ENCODE results near the gene USP26. TPM values are rescaled to one million over a fixed set of nuclear protein-coding genes. Genes with fewer than 3 reads are reported as not detected.

USP26 gene
- total RNA-seq, 6 experiments from 2014 or later, result not detected

- intact Hi-C loops (cut with DNase I), result no loop called here
- Histone ChIP-seq H3K4me3 (no peak overlapping the region), H3K27ac (no peak overlapping the region), H3K36me3 (no peaks in the 10 kb centered on the region), H3K27me3 (peaks cover 0 to 6% of the 10 kb centered on the region in 2 donors), H3K4me1 (no peaks in the 10 kb centered on the region), H3K9me3 (no peaks in the 10 kb centered on the region)
- no peak for ATAC-seq
- TF ChIP-seq, protein P1, sequence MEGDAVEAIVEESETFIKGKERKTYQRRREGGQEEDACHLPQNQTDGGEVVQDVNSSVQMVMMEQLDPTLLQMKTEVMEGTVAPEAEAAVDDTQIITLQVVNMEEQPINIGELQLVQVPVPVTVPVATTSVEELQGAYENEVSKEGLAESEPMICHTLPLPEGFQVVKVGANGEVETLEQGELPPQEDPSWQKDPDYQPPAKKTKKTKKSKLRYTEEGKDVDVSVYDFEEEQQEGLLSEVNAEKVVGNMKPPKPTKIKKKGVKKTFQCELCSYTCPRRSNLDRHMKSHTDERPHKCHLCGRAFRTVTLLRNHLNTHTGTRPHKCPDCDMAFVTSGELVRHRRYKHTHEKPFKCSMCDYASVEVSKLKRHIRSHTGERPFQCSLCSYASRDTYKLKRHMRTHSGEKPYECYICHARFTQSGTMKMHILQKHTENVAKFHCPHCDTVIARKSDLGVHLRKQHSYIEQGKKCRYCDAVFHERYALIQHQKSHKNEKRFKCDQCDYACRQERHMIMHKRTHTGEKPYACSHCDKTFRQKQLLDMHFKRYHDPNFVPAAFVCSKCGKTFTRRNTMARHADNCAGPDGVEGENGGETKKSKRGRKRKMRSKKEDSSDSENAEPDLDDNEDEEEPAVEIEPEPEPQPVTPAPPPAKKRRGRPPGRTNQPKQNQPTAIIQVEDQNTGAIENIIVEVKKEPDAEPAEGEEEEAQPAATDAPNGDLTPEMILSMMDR (IDR thresholded peaks at IDR 0.05), result no peak
- TF ChIP-seq POLR2A (IDR thresholded peaks at IDR 0.05), result no peak
- no peak for DNase-seq
Measured at GRCh38 chrX:133054761-133055405, 42.0 kb downstream of the USP26 start.

DNA sequence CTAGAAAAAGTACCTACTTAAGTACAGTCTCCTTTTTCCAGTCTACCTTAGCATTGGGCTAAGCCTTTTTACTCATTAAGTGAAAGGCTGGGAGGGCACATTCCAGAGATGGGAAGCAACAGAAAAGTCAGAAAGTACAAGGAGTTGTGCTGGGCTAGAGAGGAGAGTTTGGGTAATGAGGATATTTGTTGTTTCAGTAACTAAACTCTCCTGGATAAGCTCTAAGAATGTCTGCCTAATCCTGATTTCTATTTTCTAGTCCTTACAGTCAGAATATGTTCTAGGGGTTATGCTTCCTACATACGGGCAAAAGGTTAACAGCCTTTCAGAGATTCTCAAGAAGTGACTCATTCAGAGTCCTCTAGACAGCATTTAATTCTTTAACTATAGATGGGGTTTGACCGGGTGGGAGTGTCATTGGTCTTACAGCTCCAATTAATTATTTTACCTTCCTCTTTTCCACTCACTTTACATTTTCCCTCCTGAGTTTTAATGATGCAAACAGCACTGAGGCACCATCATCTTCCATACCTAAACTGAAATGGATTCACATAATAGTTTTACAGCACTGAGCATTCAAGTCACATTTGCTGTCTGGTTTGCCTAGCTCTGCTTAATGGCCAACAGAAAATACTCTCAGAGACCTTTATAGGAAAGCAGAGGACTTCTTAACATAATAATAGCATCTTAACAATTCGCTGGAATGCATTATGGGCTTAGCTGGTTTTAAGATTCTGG lies 42.9 kb downstream of the USP26 start:
- Histone ChIP-seq H3K4me3 (no peak overlapping the region), H3K9me3 (no peaks in the 10 kb centered on the region), H3K27me3 (peaks cover 0 to 7% of the 10 kb centered on the region in 2 donors), H3K36me3 (no peaks in the 10 kb centered on the region), H3K27ac (no peak overlapping the region), H3K4me1 (no peaks in the 10 kb centered on the region)
- intact Hi-C loops (cut with DNase I), result no loop called here
- no peak for ATAC-seq
- 28% methylated on average over 3 of the region's 3 CpGs for WGBS (ENCODE audit: insufficient coverage, low coverage, low lambda C conversion rate, missing lambda C conversion rate)
- DNase-seq, result no peak
- TF ChIP-seq, protein P1 (IDR thresholded peaks at IDR 0.05), result no peak
- no peak for TF ChIP-seq POLR2A (IDR thresholded peaks at IDR 0.05)

DNA sequence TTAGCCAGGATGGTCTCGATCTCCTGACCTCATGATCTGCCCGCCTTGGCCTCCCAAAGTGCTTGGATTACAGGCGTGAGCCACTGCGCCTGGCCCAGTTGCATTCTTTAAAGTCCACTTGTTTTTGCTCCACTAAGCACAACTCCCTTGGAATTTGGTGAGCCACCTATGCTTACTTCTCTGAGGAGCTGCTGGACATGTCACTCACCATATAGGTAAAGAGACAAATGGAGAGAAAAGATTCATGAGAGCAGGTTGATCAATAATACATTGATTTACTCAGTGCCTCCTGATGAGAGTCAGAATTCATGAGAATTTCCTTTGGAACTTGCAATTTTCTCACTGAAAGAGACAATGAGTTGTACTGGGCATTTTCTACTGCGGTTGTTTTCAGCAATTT lies 48.2 kb downstream of the USP26 start:
- intact Hi-C loops (cut with DNase I), result no loop called here
- no peak for ATAC-seq
- Histone ChIP-seq H3K27me3 (peaks cover 0 to 7% of the 10 kb centered on the region in 2 donors), H3K4me1 (no peaks in the 10 kb centered on the region), H3K4me3 (no peak overlapping the region), H3K9me3 (no peaks in the 10 kb centered on the region), H3K36me3 (no peaks in the 10 kb centered on the region), H3K27ac (no peak overlapping the region)
- no peak for DNase-seq
- no peak for TF ChIP-seq POLR2A (IDR thresholded peaks at IDR 0.05)
- TF ChIP-seq, protein P1 (IDR thresholded peaks at IDR 0.05), result no peak
- 71% methylated on average over 5 of the region's 5 CpGs for WGBS (ENCODE audit: insufficient coverage, low coverage, low lambda C conversion rate, missing lambda C conversion rate)

- DNase-seq, result no peak
- intact Hi-C loops (cut with DNase I), result no loop called here
- WGBS (ENCODE audit: insufficient coverage, low coverage, low lambda C conversion rate, missing lambda C conversion rate), result 18% methylated on average over 1 of the region's 1 CpG
- TF ChIP-seq, protein P1 (IDR thresholded peaks at IDR 0.05), result no peak
- no peak for TF ChIP-seq POLR2A (IDR thresholded peaks at IDR 0.05)
- Histone ChIP-seq H3K36me3 (no peaks in the 10 kb centered on the region), H3K27me3 (peaks cover 0 to 7% of the 10 kb centered on the region in 2 donors), H3K4me1 (no peaks in the 10 kb centered on the region), H3K4me3 (no peak overlapping the region), H3K27ac (no peak overlapping the region), H3K9me3 (no peaks in the 10 kb centered on the region)
- no peak for ATAC-seq
Measured at GRCh38 chrX:133046601-133047000, 50.3 kb downstream of the USP26 start.

Data from right lobe of liver (tissue), 6 donors.